K562 (cell line): ENCODE measurements around the gene ANKMY1. TPM values are rescaled to one million over a fixed set of nuclear protein-coding genes. Genes with fewer than 3 reads are reported as not detected.

Experiments used
- NFYB ChIP-seq: IDR thresholded peaks from 2 replicates; pipeline ENCODE4 v1.6.1; 2011; ENCODE audit warnings: mild to moderate bottlenecking, moderate library complexity; ENCODE audit not compliant: insufficient read length; ENCODE audit errors: extremely low read depth
- RBM39 ChIP-seq: fragments of 200-400 bp; formaldehyde crosslinking; optimal IDR thresholded peaks from 2 replicates; pipeline ENCODE3; 2018; ENCODE audit warnings: low read depth, low read length
- RFX5 ChIP-seq: IDR thresholded peaks from 2 replicates; pipeline ENCODE4 v1.6.1; 2011; ENCODE audit warnings: low read depth, mild to moderate bottlenecking, improper control_type of control experiment, low read length
- ZBTB17 ChIP-seq: fragments of 450-650 bp; formaldehyde crosslinking; IDR thresholded peaks from 2 replicates; pipeline ENCODE4 v1.4.0; 2020; ENCODE audit warnings: mild to moderate bottlenecking
- ZNF146 ChIP-seq: IDR thresholded peaks from one replicate; pipeline ENCODE4 v1.6.1; 2018; ENCODE audit warnings: missing compliant biosample characterization; ENCODE audit not compliant: unreplicated experiment
- ZNF263 ChIP-seq: sonication (generic); formaldehyde crosslinking; IDR thresholded peaks from 2 replicates; pipeline ENCODE4 v1.8.0; 2022; ENCODE audit warnings: mild to moderate bottlenecking, missing genetic modification reagents, borderline replicate concordance
- ZNF79 ChIP-seq: fragments of 250-450 bp; sonication (Bioruptor Pico); IDR thresholded peaks from 2 replicates; pipeline ENCODE4 v1.4.0; 2020; ENCODE audit warnings: low read depth, mild to moderate bottlenecking, moderate library complexity
- polyA plus RNA-seq, 8 experiments: library from polyadenylated mRNA; depleted of rRNA in 4 of 8; stranded (reverse) in 5 of 8; unstranded in 3 of 8; fragments of >200 nt; fragmentation: Nextera tagmentation in 2 of 8; fragmentation: Illumina TruSeq in 1 of 8; extraction: Ambion mirVana in 2 of 8; extraction: Trizol in 1 of 8; gene quantifications; 2 replicates each; pipeline versions ENCODE4 v1.2.1 to v1.2.3, GENCODE V29; 2011 to 2014; ENCODE audit warnings: inconsistent platforms in 1 of 8, missing spikeins in 1 of 8
- total RNA-seq, 7 experiments: library from RNA; depleted of rRNA in 6 of 7; stranded (reverse); fragments of >200 nt in 6 of 7; fragmentation: Illumina TruSeq in 2 of 7; extraction: Trizol in 2 of 7; gene quantifications; 2 replicates each; pipeline versions ENCODE4 v1.2.1 to v1.2.3, GENCODE V29; 2011 to 2021; ENCODE audit warnings: low replicate concordance in 1 of 7
- TF ChIP-seq, protein P1 (sequence below), 2 experiments: fragments of 450-650 bp in 1 of 2; IDR thresholded peaks; 2 replicates each; pipeline ENCODE4 v1.6.1; 2011 to 2017; ENCODE audit warnings: low read depth in 2 of 2, antibody characterized with exemption in 1 of 2, borderline replicate concordance in 1 of 2, low read length in 1 of 2, mild to moderate bottlenecking in 1 of 2, mixed read lengths in 1 of 2; ENCODE audit not compliant: control insufficient read depth in 1 of 2
- TF ChIP-seq, protein P2 (sequence below): fragments of 450-650 bp; IDR thresholded peaks from 2 replicates; pipeline ENCODE4 v1.6.1; 2017; ENCODE audit warnings: antibody characterized with exemption, mild to moderate bottlenecking
- TF ChIP-seq, protein P3 (sequence below): fragments of 450-650 bp; IDR thresholded peaks from 2 replicates; pipeline ENCODE4 v1.6.1; 2016; ENCODE audit warnings: low read depth
- TF ChIP-seq, protein P4 (sequence below): fragments of 250-450 bp; sonication (Bioruptor Pico); IDR thresholded peaks from 2 replicates; pipeline ENCODE4 v1.9.0; 2021; ENCODE audit warnings: mild to moderate bottlenecking

ANKMY1 gene
- total and polyA plus RNA-seq, 9 of the 15 experiments (the other 6 are each of a cell fraction or from before 2014, with no cell fraction given): 0.75 to 15.1 (median 11.7) TPM

DNA sequence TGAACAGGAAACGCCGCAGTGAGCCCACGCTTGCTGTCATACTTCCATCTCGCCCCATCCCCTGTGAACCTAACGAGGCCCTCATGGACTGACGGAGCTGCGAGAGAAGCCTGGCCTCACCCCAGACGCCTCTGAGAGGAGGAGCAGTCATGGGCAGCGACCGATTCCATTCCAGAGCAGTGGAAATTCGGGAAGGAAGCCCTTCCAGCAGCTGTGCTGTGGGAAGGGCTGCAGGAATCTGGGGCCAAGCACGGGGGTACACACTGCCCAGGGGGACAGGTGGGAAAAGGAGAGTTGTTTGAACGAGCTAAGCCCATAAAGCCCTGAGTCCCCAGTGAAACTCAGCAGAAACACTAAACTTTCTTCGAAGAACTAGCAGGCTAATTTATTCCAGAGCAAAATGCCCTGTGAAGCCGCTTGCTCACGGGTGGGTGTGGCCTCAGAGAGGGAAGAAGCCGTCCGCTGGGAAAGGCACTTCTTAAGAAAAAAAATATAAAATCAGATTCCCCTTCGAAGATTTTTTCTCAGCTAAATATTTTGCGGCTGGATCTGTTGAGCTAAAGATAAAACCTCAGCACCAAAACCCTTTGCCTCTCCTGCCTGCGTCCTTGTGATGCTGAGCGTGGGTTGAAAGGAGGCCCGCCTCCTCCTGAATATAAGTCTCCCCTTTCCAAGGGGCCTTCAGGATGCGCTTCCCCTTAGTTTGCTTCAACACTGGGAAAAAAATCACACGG is 38.2 kb downstream of the ANKMY1 start (continued):
- TF ChIP-seq, protein P1, sequence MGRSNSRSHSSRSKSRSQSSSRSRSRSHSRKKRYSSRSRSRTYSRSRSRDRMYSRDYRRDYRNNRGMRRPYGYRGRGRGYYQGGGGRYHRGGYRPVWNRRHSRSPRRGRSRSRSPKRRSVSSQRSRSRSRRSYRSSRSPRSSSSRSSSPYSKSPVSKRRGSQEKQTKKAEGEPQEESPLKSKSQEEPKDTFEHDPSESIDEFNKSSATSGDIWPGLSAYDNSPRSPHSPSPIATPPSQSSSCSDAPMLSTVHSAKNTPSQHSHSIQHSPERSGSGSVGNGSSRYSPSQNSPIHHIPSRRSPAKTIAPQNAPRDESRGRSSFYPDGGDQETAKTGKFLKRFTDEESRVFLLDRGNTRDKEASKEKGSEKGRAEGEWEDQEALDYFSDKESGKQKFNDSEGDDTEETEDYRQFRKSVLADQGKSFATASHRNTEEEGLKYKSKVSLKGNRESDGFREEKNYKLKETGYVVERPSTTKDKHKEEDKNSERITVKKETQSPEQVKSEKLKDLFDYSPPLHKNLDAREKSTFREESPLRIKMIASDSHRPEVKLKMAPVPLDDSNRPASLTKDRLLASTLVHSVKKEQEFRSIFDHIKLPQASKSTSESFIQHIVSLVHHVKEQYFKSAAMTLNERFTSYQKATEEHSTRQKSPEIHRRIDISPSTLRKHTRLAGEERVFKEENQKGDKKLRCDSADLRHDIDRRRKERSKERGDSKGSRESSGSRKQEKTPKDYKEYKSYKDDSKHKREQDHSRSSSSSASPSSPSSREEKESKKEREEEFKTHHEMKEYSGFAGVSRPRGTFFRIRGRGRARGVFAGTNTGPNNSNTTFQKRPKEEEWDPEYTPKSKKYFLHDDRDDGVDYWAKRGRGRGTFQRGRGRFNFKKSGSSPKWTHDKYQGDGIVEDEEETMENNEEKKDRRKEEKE (IDR thresholded peaks at IDR 0.05; ENCODE audit: borderline replicate concordance in 1 of 2, control insufficient read depth in 1 of 2, low read depth in 2 of 2, low read length in 1 of 2): no peak
- no peak for TF ChIP-seq ZNF146
- TF ChIP-seq, protein P2, sequence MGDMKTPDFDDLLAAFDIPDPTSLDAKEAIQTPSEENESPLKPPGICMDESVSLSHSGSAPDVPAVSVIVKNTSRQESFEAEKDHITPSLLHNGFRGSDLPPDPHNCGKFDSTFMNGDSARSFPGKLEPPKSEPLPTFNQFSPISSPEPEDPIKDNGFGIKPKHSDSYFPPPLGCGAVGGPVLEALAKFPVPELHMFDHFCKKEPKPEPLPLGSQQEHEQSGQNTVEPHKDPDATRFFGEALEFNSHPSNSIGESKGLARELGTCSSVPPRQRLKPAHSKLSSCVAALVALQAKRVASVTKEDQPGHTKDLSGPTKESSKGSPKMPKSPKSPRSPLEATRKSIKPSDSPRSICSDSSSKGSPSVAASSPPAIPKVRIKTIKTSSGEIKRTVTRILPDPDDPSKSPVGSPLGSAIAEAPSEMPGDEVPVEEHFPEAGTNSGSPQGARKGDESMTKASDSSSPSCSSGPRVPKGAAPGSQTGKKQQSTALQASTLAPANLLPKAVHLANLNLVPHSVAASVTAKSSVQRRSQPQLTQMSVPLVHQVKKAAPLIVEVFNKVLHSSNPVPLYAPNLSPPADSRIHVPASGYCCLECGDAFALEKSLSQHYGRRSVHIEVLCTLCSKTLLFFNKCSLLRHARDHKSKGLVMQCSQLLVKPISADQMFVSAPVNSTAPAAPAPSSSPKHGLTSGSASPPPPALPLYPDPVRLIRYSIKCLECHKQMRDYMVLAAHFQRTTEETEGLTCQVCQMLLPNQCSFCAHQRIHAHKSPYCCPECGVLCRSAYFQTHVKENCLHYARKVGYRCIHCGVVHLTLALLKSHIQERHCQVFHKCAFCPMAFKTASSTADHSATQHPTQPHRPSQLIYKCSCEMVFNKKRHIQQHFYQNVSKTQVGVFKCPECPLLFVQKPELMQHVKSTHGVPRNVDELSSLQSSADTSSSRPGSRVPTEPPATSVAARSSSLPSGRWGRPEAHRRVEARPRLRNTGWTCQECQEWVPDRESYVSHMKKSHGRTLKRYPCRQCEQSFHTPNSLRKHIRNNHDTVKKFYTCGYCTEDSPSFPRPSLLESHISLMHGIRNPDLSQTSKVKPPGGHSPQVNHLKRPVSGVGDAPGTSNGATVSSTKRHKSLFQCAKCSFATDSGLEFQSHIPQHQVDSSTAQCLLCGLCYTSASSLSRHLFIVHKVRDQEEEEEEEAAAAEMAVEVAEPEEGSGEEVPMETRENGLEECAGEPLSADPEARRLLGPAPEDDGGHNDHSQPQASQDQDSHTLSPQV: no peak
- no peak for TF ChIP-seq ZNF263 (CRISPR knock-in tag)
- no peak for TF ChIP-seq ZNF79 (CRISPR knock-in tag)
- TF ChIP-seq NFYB: no peak
- no peak for TF ChIP-seq RBM39
- TF ChIP-seq, protein P3, sequence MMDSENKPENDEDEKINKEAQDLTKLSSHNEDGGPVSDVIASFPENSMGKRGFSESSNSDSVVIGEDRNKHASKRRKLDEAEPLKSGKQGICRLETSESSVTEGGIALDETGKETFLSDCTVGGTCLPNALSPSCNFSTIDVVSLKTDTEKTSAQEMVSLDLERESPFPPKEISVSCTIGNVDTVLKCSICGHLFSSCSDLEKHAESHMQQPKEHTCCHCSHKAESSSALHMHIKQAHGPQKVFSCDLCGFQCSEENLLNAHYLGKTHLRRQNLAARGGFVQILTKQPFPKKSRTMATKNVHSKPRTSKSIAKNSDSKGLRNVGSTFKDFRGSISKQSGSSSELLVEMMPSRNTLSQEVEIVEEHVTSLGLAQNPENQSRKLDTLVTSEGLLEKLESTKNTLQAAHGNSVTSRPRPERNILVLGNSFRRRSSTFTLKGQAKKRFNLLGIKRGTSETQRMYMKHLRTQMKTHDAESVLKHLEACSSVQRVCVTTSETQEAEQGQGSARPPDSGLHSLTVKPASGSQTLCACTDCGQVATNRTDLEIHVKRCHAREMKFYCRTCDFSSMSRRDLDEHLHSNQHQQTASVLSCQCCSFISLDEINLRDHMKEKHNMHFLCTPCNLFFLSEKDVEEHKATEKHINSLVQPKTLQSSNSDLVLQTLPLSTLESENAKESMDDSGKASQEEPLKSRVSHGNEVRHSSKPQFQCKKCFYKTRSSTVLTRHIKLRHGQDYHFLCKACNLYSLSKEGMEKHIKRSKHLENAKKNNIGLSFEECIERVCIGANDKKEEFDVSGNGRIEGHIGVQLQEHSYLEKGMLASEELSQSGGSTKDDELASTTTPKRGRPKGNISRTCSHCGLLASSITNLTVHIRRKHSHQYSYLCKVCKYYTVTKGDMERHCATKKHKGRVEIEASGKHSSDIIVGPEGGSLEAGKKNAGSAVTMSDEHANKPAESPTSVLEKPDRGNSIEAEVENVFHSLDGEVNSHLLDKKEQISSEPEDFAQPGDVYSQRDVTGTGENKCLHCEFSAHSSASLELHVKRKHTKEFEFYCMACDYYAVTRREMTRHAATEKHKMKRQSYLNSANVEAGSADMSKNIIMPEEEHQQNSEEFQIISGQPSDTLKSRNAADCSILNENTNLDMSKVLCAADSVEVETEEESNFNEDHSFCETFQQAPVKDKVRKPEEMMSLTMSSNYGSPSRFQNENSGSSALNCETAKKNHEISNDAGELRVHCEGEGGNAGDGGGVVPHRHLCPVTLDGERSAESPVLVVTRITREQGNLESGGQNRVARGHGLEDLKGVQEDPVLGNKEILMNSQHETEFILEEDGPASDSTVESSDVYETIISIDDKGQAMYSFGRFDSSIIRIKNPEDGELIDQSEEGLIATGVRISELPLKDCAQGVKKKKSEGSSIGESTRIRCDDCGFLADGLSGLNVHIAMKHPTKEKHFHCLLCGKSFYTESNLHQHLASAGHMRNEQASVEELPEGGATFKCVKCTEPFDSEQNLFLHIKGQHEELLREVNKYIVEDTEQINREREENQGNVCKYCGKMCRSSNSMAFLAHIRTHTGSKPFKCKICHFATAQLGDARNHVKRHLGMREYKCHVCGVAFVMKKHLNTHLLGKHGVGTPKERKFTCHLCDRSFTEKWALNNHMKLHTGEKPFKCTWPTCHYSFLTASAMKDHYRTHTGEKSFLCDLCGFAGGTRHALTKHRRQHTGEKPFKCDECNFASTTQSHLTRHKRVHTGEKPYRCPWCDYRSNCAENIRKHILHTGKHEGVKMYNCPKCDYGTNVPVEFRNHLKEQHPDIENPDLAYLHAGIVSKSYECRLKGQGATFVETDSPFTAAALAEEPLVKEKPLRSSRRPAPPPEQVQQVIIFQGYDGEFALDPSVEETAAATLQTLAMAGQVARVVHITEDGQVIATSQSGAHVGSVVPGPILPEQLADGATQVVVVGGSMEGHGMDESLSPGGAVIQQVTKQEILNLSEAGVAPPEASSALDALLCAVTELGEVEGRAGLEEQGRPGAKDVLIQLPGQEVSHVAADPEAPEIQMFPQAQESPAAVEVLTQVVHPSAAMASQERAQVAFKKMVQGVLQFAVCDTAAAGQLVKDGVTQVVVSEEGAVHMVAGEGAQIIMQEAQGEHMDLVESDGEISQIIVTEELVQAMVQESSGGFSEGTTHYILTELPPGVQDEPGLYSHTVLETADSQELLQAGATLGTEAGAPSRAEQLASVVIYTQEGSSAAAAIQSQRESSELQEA: no peak
- TF ChIP-seq ZBTB17 (CRISPR knock-in tag): no peak
- TF ChIP-seq RFX5: no peak
- TF ChIP-seq, protein P4, sequence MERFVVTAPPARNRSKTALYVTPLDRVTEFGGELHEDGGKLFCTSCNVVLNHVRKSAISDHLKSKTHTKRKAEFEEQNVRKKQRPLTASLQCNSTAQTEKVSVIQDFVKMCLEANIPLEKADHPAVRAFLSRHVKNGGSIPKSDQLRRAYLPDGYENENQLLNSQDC (CRISPR knock-in tag): no peak
